B cell (primary cell): ENCODE data around the gene CHD9. TPM values are rescaled to one million over a fixed set of nuclear protein-coding genes. Genes with fewer than 3 reads are reported as not detected.
"Not testable (repeated sequence)": the region's sequence is repeated elsewhere in the genome, so short reads cannot be mapped to it uniquely, and the experiment has no call there.

Experiments
- ATAC-seq: fragments of 200-7000 bp; cut with Tn5 transposase; one replicate; pipeline ENCODE4 v1.10.0; 2021; ENCODE audit warnings: low read depth, mild to moderate bottlenecking, moderate number of reproducible peaks, moderate library complexity
- CTCF ChIA-PET: fragments of 350-600 bp; sonication (Branson Sonifier 250); formaldehyde crosslinking; loops from one replicate; lab custom pipeline; 2021; ENCODE audit warnings: antibody characterized with exemption, inconsistent platforms; lab: Charles Lee
- POLR2A ChIA-PET: fragments of 350-600 bp; sonication (Branson Sonifier 250); formaldehyde crosslinking; loops from one replicate; lab custom pipeline; 2021; ENCODE audit warnings: antibody characterized with exemption; lab: Charles Lee
- DNase-seq: peaks from one replicate; pipeline ENCODE4 v3.0.0; 2013
- H2AFZ ChIP-seq: 2 replicates; pipeline ENCODE4 v1.6.1; 2012; ENCODE audit warnings: mild to moderate bottlenecking, low read depth, low read length; ENCODE audit not compliant: insufficient read depth, poor library complexity, severe bottlenecking
- H3K27ac ChIP-seq, 2 donors: 1 replicate in 1 of 2; 2 replicates in 1 of 2; pipeline ENCODE4 v1.5.1; 2012 to 2013; ENCODE audit warnings: low read length in 2 of 2, mild to moderate bottlenecking in 2 of 2, moderate library complexity in 1 of 2
- H3K27me3 ChIP-seq, 4 experiments: fragments of 200-600 bp in 1 of 4; sonication (generic) in 1 of 4; replicated peaks in 1 of 4; 1 replicate in 2 of 4; 2 replicates in 2 of 4; pipeline versions ENCODE4 v1.6.1 to v1.7.0; 2013 to 2016; ENCODE audit warnings: low read length in 3 of 4, mild to moderate bottlenecking in 2 of 4, mixed read lengths in 1 of 4, moderate library complexity in 1 of 4; ENCODE audit not compliant: insufficient read depth in 4 of 4, control insufficient read depth in 3 of 4; ENCODE audit errors: control extremely low read depth in 1 of 4
- H3K36me3 ChIP-seq, 2 experiments: replicated peaks in 1 of 2; 1 replicate in 1 of 2; 2 replicates in 1 of 2; pipeline versions ENCODE4 v1.6.1 to v1.7.1; 2013; ENCODE audit warnings: low read length in 1 of 2; ENCODE audit not compliant: insufficient read depth in 2 of 2, control insufficient read depth in 1 of 2; ENCODE audit errors: control extremely low read depth in 1 of 2, extremely low read depth in 1 of 2
- H3K4me1 ChIP-seq, 2 donors: fragments of 200-600 bp in 1 of 2; sonication (generic) in 1 of 2; 1 replicate in 1 of 2; 2 replicates in 1 of 2; pipeline versions ENCODE4 v1.5.1 to v1.6.1; 2013 to 2017; ENCODE audit warnings: low read length in 2 of 2; ENCODE audit not compliant: control insufficient read depth in 2 of 2, insufficient read depth in 2 of 2
- H3K4me2 ChIP-seq: replicated peaks from 2 replicates; pipeline ENCODE3; 2012; ENCODE audit warnings: mild to moderate bottlenecking, low read depth, low read length; ENCODE audit not compliant: poor library complexity, severe bottlenecking
- H3K4me3 ChIP-seq, 5 experiments: fragments of 200-600 bp in 1 of 5; sonication (generic) in 1 of 5; 1 replicate in 3 of 5; 2 replicates in 2 of 5; pipeline versions ENCODE4 v1.5.1 to v1.7.0; 2011 to 2016; ENCODE audit warnings: low read length in 4 of 5, mild to moderate bottlenecking in 4 of 5, low read depth in 2 of 5, control low read depth in 1 of 5, moderate library complexity in 1 of 5; ENCODE audit not compliant: insufficient read depth in 1 of 5; ENCODE audit errors: control extremely low read depth in 1 of 5, extremely low read depth in 1 of 5
- H3K79me2 ChIP-seq: fragments of 200-600 bp; sonication (generic); one replicate; pipeline ENCODE4 v1.6.0; 2016; ENCODE audit warnings: low read length; ENCODE audit not compliant: control insufficient read depth, insufficient read depth
- H3K9ac ChIP-seq: fragments of 200-600 bp; sonication (generic); 2 replicates; pipeline ENCODE4 v1.6.1; 2017; ENCODE audit warnings: mild to moderate bottlenecking, low read length, moderate library complexity
- H3K9me3 ChIP-seq, 3 donors: one replicate each; pipeline versions ENCODE4 v1.6.1 to v1.7.1; 2013; ENCODE audit warnings: low read length in 2 of 3; ENCODE audit not compliant: control insufficient read depth in 2 of 3, insufficient read depth in 1 of 3; ENCODE audit errors: control extremely low read depth in 1 of 3
- H4K20me1 ChIP-seq: 2 replicates; pipeline ENCODE4 v1.6.0; 2012; ENCODE audit warnings: mild to moderate bottlenecking, low read length; ENCODE audit not compliant: insufficient read depth, control insufficient read depth, poor library complexity, severe bottlenecking
- H3K27ac Mint-ChIP-seq: one replicate; pipeline ENCODE4 v1.8.0; 2021; ENCODE audit warnings: mixed read lengths
- H3K27me3 Mint-ChIP-seq: one replicate; pipeline ENCODE4 v1.8.0; 2021; ENCODE audit warnings: mixed read lengths
- H3K4me1 Mint-ChIP-seq: one replicate; pipeline ENCODE4 v1.8.0; 2021; ENCODE audit warnings: mixed read lengths
- H3K4me3 Mint-ChIP-seq: one replicate; pipeline ENCODE4 v1.8.0; 2021; ENCODE audit warnings: mixed read lengths
- H3K9me3 Mint-ChIP-seq: one replicate; pipeline ENCODE4 v1.8.0; 2022; ENCODE audit warnings: mixed read lengths; ENCODE audit not compliant: insufficient read depth
- CTCF ChIP-seq: fragments of 200-600 bp; IDR thresholded peaks from one replicate; pipeline ENCODE4 v1.8.0; 2022; ENCODE audit warnings: antibody characterized with exemption, mild to moderate bottlenecking
- EZH2 ChIP-seq: IDR thresholded peaks from 2 replicates; pipeline ENCODE4 v1.6.1; 2012; ENCODE audit warnings: borderline replicate concordance, low read depth, mild to moderate bottlenecking, moderate library complexity, low read length; ENCODE audit not compliant: insufficient read depth, poor library complexity, severe bottlenecking
- WGBS: methylation state at CpG from one replicate; pipeline ENCODE4 v1.1.5; 2013; ENCODE audit warnings: missing lambda C conversion rate; ENCODE audit not compliant: insufficient coverage; 5-methylcytosine and 5-hydroxymethylcytosine counted together
- intact Hi-C: fragments of 100-400 bp; cut with micrococcal nuclease; formaldehyde crosslinking; loops from one replicate; pipeline ENCODE4 v1.10.0; 2022
- polyA plus RNA-seq: library from polyadenylated mRNA; depleted of rRNA; stranded (reverse); fragments of >200 nt; gene quantifications from 2 replicates; pipeline ENCODE4 v1.2.3, GENCODE V29; 2012
- total RNA-seq, 2 donors: library from RNA; stranded (reverse); fragments of 120-200 nt in 1 of 2; gene quantifications; 1 replicate in 1 of 2; 2 replicates in 1 of 2; pipeline versions ENCODE4 v1.2.3 to v1.2.4, GENCODE V29; 2013 to 2022

CHD9 gene
- total and polyA plus RNA-seq, 2 donors (not counting 1 experiment from before 2014, with no cell fraction given), result 12.2 to 102 TPM

DNA sequence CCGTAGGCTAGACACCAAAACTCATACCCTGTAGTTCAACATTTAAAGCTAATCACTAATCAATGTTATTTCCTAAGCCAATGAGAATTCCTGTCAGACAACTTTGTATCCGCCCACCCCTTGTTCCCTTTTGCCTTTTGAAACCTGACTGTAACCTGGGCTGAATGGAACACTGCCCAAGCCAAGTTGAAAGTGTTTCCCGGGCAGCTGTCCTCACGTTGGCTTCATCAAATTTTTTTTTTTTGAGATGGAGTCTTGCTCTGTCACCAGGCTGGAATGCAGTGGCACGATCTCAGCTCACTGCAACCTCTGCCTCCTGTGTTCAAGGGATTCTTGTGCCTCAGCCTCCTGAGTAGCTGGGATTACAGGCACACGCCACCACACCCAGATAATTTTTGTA is 18.1 kb upstream of the CHD9 start:
- H2AFZ ChIP-seq, H3K4me3 ChIP-seq, CTCF ChIA-PET, DNase-seq, POLR2A ChIA-PET, H3K27ac Mint-ChIP-seq, H3K27ac ChIP-seq, H3K36me3 ChIP-seq, H4K20me1 ChIP-seq, H3K9me3 Mint-ChIP-seq, H3K27me3 ChIP-seq, H3K9me3 ChIP-seq, H3K9ac ChIP-seq, H3K4me1 Mint-ChIP-seq, H3K4me3 Mint-ChIP-seq, ATAC-seq, H3K79me2 ChIP-seq, H3K4me1 ChIP-seq, intact Hi-C loops, H3K4me2 ChIP-seq: not testable (repeated sequence)
- 88% methylated on average over 3 of the region's 6 CpGs for WGBS
- peaks cover 33% of the 10 kb centered on the region for H3K27me3 Mint-ChIP-seq

DNA sequence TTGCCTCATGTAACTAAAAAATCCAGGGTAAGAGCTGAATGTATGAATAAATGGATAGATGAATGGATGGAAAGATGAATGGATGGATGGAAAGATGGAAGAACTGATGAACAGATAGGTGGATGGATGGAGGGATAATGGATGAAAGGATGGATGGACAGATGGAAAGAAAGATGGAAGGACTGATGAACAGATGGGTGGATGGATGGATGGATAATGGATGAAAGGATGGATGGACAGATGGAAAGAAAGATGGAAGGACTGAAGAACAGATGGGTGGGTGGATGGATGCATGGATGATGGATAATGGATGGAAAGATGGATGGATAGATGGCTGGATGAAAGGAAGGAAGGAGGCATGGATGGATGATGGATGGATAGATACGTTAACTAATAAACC is 14.0 kb upstream of the CHD9 start:
- H3K4me2 ChIP-seq, result no peak overlapping the region
- H3K9ac ChIP-seq, result no peak overlapping the region
- no peak for TF ChIP-seq EZH2
- TF ChIP-seq CTCF, result no peak
- ATAC-seq (no peak), DNase-seq (no peak)
- intact Hi-C loops, result no loop called here
- ChIA-PET POLR2A (no interaction called here), CTCF (interaction anchor here (1.3 kb wide), 1 partner anchor 13 kb away, joined by 3 read pairs; no protein-coding TSS in a partner anchor)
- no peaks in the 10 kb centered on the region for H4K20me1 ChIP-seq
- H3K79me2 ChIP-seq, result no peaks in the 10 kb centered on the region
- no CpG with 5 or more reads among the region's 1 CpG for WGBS
- H3K27me3 ChIP-seq, result peaks cover 0 to 6% (median 2%) of the 10 kb centered on the region in 4 experiments
- peaks cover 25% of the 10 kb centered on the region for H3K27me3 Mint-ChIP-seq
- H3K27ac ChIP-seq, result no peak overlapping the region
- no peak overlapping the region for H3K4me3 ChIP-seq
- H3K4me3 Mint-ChIP-seq, result no peak overlapping the region
- no peak overlapping the region for H3K27ac Mint-ChIP-seq
- H3K9me3 ChIP-seq, result no peaks in the 10 kb centered on the region
- H2AFZ ChIP-seq, result no peak overlapping the region
- no peaks in the 10 kb centered on the region for H3K9me3 Mint-ChIP-seq
- H3K4me1 ChIP-seq, result peaks cover 0 to 3% of the 10 kb centered on the region in 2 donors
- no peaks in the 10 kb centered on the region for H3K4me1 Mint-ChIP-seq
- no peaks in the 10 kb centered on the region for H3K36me3 ChIP-seq
